SH-SY5Y (cell line): Measurements from ENCODE around the gene CHD1L.

ENCODE experiments used
- GATA2 ChIP-seq: IDR thresholded peaks from 2 replicates; pipeline ENCODE4 v1.6.1; 2011; ENCODE audit warnings: mild to moderate bottlenecking, low read depth, low read length
- GATA3 ChIP-seq: IDR thresholded peaks from 2 replicates; pipeline ENCODE4 v1.6.1; 2011; ENCODE audit warnings: low read depth, mild to moderate bottlenecking, low read length, moderate library complexity

Gene CHD1L

GRCh38 chr1:147245129-147245528 lies 2.6 kb downstream of the CHD1L start:
- TF ChIP-seq GATA2 (no peak), GATA3 (no peak)

GRCh38 chr1:147245586-147246021 lies 3.1 kb downstream of the CHD1L start:
- no peak for TF ChIP-seq GATA2
- TF ChIP-seq GATA3, result no peak

- no peak for TF ChIP-seq GATA2
- TF ChIP-seq GATA3, result no peak
Measured at GRCh38 chr1:147246044-147246690, 3.7 kb downstream of the CHD1L start.

GRCh38 chr1:147246910-147247655 lies 4.6 kb downstream of the CHD1L start:
- no peak for TF ChIP-seq GATA3
- TF ChIP-seq GATA2, result no peak

GRCh38 chr1:147247656-147248238 lies 5.3 kb downstream of the CHD1L start:
- no peak for TF ChIP-seq GATA2
- no peak for TF ChIP-seq GATA3

GRCh38 chr1:147252540-147252939 lies 10.1 kb downstream of the CHD1L start:
- TF ChIP-seq GATA3 (no peak), GATA2 (no peak)

GRCh38 chr1:147260956-147261355 lies 18.5 kb downstream of the CHD1L start:
- TF ChIP-seq GATA3 (no peak), GATA2 (no peak)

GRCh38 chr1:147264158-147264768 lies 21.8 kb downstream of the CHD1L start:
- no peak for TF ChIP-seq GATA3
- TF ChIP-seq GATA2, result no peak

GRCh38 chr1:147266381-147266780 lies 23.9 kb downstream of the CHD1L start:
- TF ChIP-seq GATA3 (no peak), GATA2 (no peak)

GRCh38 chr1:147267711-147268110 lies 25.2 kb downstream of the CHD1L start:
- TF ChIP-seq GATA3, result no peak
- TF ChIP-seq GATA2, result no peak

- TF ChIP-seq GATA3 (no peak), GATA2 (no peak)
Measured at GRCh38 chr1:147270721-147271120, 28.2 kb downstream of the CHD1L start.

GRCh38 chr1:147272042-147272441 lies 29.6 kb downstream of the CHD1L start:
- TF ChIP-seq GATA2 (no peak), GATA3 (no peak)

GRCh38 chr1:147273409-147274336 lies 31.2 kb downstream of the CHD1L start:
- TF ChIP-seq GATA3 (no peak), GATA2 (no peak)

- TF ChIP-seq GATA3, result no peak
- no peak for TF ChIP-seq GATA2
Measured at GRCh38 chr1:147281950-147282349, 39.5 kb downstream of the CHD1L start.
